K562 (cell line): ENCODE data around the gene NCCRP1. TPM values are rescaled to one million over a fixed set of nuclear protein-coding genes. Genes with fewer than 3 reads are reported as not detected.
A peak's percentile ranks its signal among the peaks of the same experiment; 100 is the strongest.

ENCODE experiments used
- BACH1 ChIP-seq: fragments of 200-800 bp; sonication (Bioruptor generic); IDR thresholded peaks from 2 replicates; pipeline ENCODE4 v1.6.1; 2016; ENCODE audit warnings: missing genetic modification characterization, missing compliant biosample characterization
- CEBPB ChIP-seq: fragments of 450-650 bp; IDR thresholded peaks from 2 replicates; pipeline ENCODE4 v1.6.1; 2016; ENCODE audit warnings: missing genetic modification characterization, missing compliant biosample characterization
- CEBPG ChIP-seq, 3 experiments: fragments of 200-800 bp in 1 of 3; sonication (Bioruptor generic) in 1 of 3; sonication (generic) in 1 of 3; formaldehyde crosslinking in 1 of 3; IDR thresholded peaks in 2 of 3; conservative IDR thresholded peaks in 1 of 3; 2 replicates each; pipeline versions ENCODE4 v1.6.1 to v1.8.0; 2016 to 2022; ENCODE audit warnings: missing compliant biosample characterization in 2 of 3, missing genetic modification characterization in 2 of 3, mild to moderate bottlenecking in 1 of 3, missing genetic modification reagents in 1 of 3
- GABPB1 ChIP-seq: sonication (generic); formaldehyde crosslinking; IDR thresholded peaks from 2 replicates; pipeline ENCODE4 v1.8.0; 2022; ENCODE audit warnings: mild to moderate bottlenecking, missing genetic modification reagents
- MAFF ChIP-seq: IDR thresholded peaks from 2 replicates; pipeline ENCODE4 v1.6.1; 2012; ENCODE audit warnings: low read length, improper control_type of control experiment
- MIER1 ChIP-seq: fragments of 450-650 bp; IDR thresholded peaks from 2 replicates; pipeline ENCODE4 v1.6.1; 2016; ENCODE audit warnings: antibody characterized with exemption, mild to moderate bottlenecking, low read depth
- NR2F6 ChIP-seq: fragments of 450-650 bp; formaldehyde crosslinking; IDR thresholded peaks from 2 replicates; pipeline ENCODE4 v1.4.0; 2020; ENCODE audit warnings: mild to moderate bottlenecking
- RAD21 ChIP-seq, 2 experiments: fragments of 250-450 bp in 1 of 2; fragments of 450-650 bp in 1 of 2; sonication (Bioruptor Pico) in 1 of 2; formaldehyde crosslinking in 1 of 2; IDR thresholded peaks in 1 of 2; conservative IDR thresholded peaks in 1 of 2; 2 replicates each; pipeline versions ENCODE4 v1.4.0 to v1.8.0; 2020 to 2022; ENCODE audit warnings: mild to moderate bottlenecking in 2 of 2, moderate library complexity in 1 of 2
- RBM17 ChIP-seq: fragments of 200-400 bp; formaldehyde crosslinking; IDR thresholded peaks from 2 replicates; pipeline ENCODE4 v1.6.1; 2017; ENCODE audit warnings: low read depth, mild to moderate bottlenecking, low read length, borderline replicate concordance
- SMARCA4 ChIP-seq: fragments of 450-650 bp; IDR thresholded peaks from 2 replicates; pipeline ENCODE4 v1.6.1; 2016
- SP1 ChIP-seq: sonication (generic); formaldehyde crosslinking; IDR thresholded peaks from 2 replicates; pipeline ENCODE4 v1.8.1; 2022; ENCODE audit warnings: mild to moderate bottlenecking, missing genetic modification reagents
- ZNF717 ChIP-seq: fragments of 250-450 bp; sonication (Bioruptor Pico); IDR thresholded peaks from 2 replicates; pipeline ENCODE4 v1.5.0; 2021
- ZNF785 ChIP-seq: fragments of 250-450 bp; sonication (Bioruptor Pico); IDR thresholded peaks from 2 replicates; pipeline ENCODE4 v1.4.0; 2020; ENCODE audit warnings: mild to moderate bottlenecking
- polyA plus RNA-seq, 8 experiments: library from polyadenylated mRNA; depleted of rRNA in 4 of 8; stranded (reverse) in 5 of 8; unstranded in 3 of 8; fragments of >200 nt; fragmentation: Nextera tagmentation in 2 of 8; fragmentation: Illumina TruSeq in 1 of 8; extraction: Ambion mirVana in 2 of 8; extraction: Trizol in 1 of 8; gene quantifications; 2 replicates each; pipeline versions ENCODE4 v1.2.1 to v1.2.3, GENCODE V29; 2011 to 2014; ENCODE audit warnings: inconsistent platforms in 1 of 8, missing spikeins in 1 of 8
- total RNA-seq, 7 experiments: library from RNA; depleted of rRNA in 6 of 7; stranded (reverse); fragments of >200 nt in 6 of 7; fragmentation: Illumina TruSeq in 2 of 7; extraction: Trizol in 2 of 7; gene quantifications; 2 replicates each; pipeline versions ENCODE4 v1.2.1 to v1.2.3, GENCODE V29; 2011 to 2021; ENCODE audit warnings: low replicate concordance in 1 of 7
- TF ChIP-seq, protein P1 (sequence below): conservative IDR thresholded peaks from 2 replicates; pipeline ENCODE4 v1.6.1; 2011; ENCODE audit warnings: low read depth, mild to moderate bottlenecking, low read length; ENCODE audit not compliant: control insufficient read depth
- TF ChIP-seq, protein P2 (sequence below): fragments of 450-650 bp; IDR thresholded peaks from 2 replicates; pipeline ENCODE4 v1.6.1; 2014; ENCODE audit warnings: low read depth, mild to moderate bottlenecking, moderate library complexity, borderline replicate concordance
- TF ChIP-seq, protein P3 (sequence below), 2 experiments: fragments of 450-650 bp; formaldehyde crosslinking in 1 of 2; IDR thresholded peaks; 2 replicates each; pipeline versions ENCODE4 v1.4.0 to v1.6.1; 2014 to 2020; ENCODE audit warnings: mild to moderate bottlenecking in 2 of 2, borderline replicate concordance in 1 of 2, low read depth in 1 of 2
- TF ChIP-seq, protein P4 (sequence below): sonication (generic); formaldehyde crosslinking; IDR thresholded peaks from 2 replicates; pipeline ENCODE4 v1.8.0; 2022; ENCODE audit warnings: mild to moderate bottlenecking, missing genetic modification reagents

NCCRP1 gene
- total and polyA plus RNA-seq, 9 of the 15 experiments (the other 6 are each of a cell fraction or from before 2014, with no cell fraction given), result 0.05 TPM; not detected in 8

DNA sequence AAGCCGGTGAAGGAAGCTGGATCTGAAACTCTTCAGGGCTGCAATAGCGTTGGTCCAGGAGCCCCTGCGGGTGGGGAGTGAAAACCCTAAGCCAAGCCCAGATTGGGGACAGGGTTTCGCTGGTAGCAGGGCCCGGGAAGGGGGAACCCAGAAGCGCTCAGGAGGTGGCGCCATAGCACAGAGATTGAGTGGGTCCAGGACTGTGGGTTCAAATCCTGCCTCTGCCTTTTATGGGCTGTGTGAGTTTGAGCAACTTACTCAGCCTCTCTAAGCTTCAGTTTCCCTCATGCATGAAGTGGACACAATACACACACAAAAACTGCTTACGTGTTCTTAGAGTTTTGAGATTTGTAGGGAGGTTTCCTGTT lies 15.6 kb downstream of the NCCRP1 start (continued):
- TF ChIP-seq, protein P1, sequence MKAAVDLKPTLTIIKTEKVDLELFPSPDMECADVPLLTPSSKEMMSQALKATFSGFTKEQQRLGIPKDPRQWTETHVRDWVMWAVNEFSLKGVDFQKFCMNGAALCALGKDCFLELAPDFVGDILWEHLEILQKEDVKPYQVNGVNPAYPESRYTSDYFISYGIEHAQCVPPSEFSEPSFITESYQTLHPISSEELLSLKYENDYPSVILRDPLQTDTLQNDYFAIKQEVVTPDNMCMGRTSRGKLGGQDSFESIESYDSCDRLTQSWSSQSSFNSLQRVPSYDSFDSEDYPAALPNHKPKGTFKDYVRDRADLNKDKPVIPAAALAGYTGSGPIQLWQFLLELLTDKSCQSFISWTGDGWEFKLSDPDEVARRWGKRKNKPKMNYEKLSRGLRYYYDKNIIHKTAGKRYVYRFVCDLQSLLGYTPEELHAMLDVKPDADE, result no peak
- TF ChIP-seq CEBPB (tag), result no peak
- no peak for TF ChIP-seq MIER1
- no peak for TF ChIP-seq ZNF785 (CRISPR knock-in tag)
- no peak for TF ChIP-seq RBM17
- TF ChIP-seq, protein P2, sequence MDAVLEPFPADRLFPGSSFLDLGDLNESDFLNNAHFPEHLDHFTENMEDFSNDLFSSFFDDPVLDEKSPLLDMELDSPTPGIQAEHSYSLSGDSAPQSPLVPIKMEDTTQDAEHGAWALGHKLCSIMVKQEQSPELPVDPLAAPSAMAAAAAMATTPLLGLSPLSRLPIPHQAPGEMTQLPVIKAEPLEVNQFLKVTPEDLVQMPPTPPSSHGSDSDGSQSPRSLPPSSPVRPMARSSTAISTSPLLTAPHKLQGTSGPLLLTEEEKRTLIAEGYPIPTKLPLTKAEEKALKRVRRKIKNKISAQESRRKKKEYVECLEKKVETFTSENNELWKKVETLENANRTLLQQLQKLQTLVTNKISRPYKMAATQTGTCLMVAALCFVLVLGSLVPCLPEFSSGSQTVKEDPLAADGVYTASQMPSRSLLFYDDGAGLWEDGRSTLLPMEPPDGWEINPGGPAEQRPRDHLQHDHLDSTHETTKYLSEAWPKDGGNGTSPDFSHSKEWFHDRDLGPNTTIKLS, result no peak
- peak; percentile 78 to 97 for TF ChIP-seq RAD21 (CRISPR knock-in tag; conservative IDR thresholded peaks at IDR 0.05 in 1 of 2, IDR thresholded peaks at IDR 0.05 in 1 of 2)
- TF ChIP-seq BACH1 (tag), result no peak
- TF ChIP-seq, protein P3, sequence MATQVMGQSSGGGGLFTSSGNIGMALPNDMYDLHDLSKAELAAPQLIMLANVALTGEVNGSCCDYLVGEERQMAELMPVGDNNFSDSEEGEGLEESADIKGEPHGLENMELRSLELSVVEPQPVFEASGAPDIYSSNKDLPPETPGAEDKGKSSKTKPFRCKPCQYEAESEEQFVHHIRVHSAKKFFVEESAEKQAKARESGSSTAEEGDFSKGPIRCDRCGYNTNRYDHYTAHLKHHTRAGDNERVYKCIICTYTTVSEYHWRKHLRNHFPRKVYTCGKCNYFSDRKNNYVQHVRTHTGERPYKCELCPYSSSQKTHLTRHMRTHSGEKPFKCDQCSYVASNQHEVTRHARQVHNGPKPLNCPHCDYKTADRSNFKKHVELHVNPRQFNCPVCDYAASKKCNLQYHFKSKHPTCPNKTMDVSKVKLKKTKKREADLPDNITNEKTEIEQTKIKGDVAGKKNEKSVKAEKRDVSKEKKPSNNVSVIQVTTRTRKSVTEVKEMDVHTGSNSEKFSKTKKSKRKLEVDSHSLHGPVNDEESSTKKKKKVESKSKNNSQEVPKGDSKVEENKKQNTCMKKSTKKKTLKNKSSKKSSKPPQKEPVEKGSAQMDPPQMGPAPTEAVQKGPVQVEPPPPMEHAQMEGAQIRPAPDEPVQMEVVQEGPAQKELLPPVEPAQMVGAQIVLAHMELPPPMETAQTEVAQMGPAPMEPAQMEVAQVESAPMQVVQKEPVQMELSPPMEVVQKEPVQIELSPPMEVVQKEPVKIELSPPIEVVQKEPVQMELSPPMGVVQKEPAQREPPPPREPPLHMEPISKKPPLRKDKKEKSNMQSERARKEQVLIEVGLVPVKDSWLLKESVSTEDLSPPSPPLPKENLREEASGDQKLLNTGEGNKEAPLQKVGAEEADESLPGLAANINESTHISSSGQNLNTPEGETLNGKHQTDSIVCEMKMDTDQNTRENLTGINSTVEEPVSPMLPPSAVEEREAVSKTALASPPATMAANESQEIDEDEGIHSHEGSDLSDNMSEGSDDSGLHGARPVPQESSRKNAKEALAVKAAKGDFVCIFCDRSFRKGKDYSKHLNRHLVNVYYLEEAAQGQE (IDR thresholded peaks at IDR 0.05; ENCODE audit: borderline replicate concordance), result peak; percentile 94
- TF ChIP-seq, protein P3 (CRISPR knock-in tag; IDR thresholded peaks at IDR 0.05; ENCODE audit: low read depth), result no peak
- TF ChIP-seq SMARCA4, result no peak
- TF ChIP-seq GABPB1 (CRISPR knock-in tag), result 0 out of 2 replicates have a peak, but pooled peaks have one; percentile 40
- TF ChIP-seq SP1 (CRISPR knock-in tag), result no peak; the same call in 1 of the 2 replicates
- TF ChIP-seq, protein P4, sequence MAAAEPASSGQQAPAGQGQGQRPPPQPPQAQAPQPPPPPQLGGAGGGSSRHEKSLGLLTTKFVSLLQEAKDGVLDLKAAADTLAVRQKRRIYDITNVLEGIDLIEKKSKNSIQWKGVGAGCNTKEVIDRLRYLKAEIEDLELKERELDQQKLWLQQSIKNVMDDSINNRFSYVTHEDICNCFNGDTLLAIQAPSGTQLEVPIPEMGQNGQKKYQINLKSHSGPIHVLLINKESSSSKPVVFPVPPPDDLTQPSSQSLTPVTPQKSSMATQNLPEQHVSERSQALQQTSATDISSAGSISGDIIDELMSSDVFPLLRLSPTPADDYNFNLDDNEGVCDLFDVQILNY, result no peak
- no peak for TF ChIP-seq NR2F6
- TF ChIP-seq CEBPG (CRISPR knock-in tag; IDR thresholded peaks at IDR 0.05), result no peak
- TF ChIP-seq CEBPG (tag; conservative IDR thresholded peaks at IDR 0.05 in 1 of 2, IDR thresholded peaks at IDR 0.05 in 1 of 2), result peak in 1 of 2 experiments; percentile 41; a peak in 1 of 4 replicates
- no peak for TF ChIP-seq ZNF717 (CRISPR knock-in tag)
- TF ChIP-seq MAFF, result no peak
